Inferior parietal cortex (tissue), 1 donor: ENCODE data around the gene ANKRD34B.

Source experiments
- DNase-seq: peaks from one replicate; pipeline ENCODE4 v3.0.0-alpha.2; 2016; ENCODE audit errors: extremely low spot score

The ANKRD34B gene

DNA sequence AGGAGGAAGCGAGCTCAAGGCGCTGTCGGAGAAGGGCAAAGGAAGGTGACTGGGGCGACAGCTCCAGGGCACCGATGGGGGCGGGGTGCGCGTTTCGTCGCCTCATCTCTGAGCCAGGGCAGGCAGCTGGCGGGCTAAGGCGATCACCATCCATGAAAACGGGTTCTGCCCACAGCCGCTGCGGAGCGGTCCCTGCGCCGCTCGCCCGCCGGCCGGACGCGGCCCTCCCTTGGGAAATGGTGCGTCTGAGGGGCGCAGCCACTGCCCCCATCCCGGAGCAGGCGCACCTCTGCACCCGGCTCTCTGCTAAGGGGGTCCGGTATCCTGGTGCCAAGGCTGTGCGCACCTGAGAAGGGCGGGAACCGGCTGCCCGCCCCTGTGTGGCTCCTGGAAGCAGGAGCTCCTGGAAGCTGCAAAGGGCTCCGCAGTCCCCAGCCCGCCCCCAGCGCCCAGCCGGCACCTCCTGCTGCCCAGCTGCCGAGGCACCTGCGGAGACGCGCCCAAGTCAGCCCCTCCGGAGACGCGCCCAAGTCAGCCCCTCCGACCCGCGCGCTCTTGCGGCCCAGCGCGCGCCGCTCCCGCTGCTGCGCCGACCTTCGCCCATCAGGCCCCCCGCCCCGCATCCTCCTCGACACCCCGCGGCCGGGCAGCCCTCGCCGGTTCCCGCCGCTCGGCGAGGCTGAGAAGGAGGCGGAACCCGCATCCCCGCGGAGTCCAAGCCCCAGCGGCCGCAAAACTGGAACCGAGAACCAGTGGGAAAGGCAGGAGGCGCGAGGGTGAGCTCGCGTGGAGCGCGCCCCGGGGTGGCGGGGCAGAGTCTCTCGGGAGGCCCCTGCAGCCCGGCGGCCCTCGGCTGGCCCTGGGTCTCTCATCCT is 757 bp downstream of the ANKRD34B start:
- no peak for DNase-seq

DNA sequence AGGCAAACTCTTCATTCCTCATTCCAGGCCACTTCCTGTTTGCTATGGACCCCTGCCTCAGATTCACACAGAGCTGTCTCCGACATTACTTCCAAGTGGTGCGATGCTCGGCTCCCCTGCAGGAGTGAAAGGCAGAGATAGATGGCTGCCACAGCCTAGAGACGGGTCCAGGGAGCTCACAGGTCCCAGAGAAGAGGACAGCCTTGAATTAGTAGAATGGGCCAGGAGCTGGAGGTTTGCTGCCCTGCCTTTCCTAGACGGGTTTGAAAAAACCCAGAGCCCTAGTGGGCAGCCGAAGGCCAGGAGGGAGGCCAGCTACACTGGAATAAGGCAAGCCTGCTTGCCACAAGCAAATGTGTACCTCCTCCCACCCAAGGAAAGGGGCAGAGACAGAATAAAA is 1.8 kb downstream of the ANKRD34B start:
- no peak for DNase-seq

DNA sequence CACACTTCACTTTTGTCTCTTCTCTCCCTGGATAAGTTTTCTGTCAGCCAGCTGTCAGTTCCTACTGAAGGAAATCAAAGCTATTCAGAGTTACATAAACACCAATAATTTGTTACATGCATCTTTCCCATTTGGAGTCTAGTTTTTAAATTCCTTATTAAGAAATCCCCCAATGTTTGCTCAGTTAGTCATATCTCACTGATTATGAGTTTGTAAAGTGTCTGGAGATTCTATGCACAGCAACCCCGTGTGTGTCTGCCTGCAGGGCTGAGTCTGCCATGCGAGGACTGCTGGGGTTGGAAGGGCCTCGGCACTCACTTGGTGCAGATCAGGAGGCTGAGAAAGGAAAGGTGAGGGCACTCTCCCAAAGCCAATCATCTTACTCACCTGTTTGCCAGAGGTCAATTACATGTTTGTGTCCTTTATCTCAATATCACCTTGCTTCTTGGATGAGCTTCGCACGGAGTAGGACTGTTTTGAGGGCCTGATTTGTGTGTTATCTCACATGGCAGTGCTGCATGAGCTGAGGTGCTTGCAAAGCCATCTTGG is 3.3 kb downstream of the ANKRD34B start:
- DNase-seq = no peak

DNA sequence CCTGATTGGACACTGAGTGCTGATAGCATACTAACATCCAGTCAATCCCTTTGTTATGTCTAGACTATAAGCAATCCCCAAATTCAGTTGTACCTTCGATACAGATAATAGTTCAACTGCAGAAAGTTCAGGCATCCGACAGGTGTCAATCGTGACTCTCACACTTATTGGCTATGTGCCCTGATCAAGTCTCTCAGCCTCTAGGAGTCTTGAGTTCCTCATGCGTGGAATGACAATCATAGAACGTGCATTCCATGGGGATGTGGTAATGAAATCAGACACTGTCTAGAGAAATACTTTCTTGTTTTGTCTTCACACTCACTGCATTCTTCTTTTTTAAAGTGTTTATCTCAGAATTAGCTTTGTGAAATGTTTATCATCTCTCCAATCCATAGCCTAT is 4.8 kb downstream of the ANKRD34B start:
- DNase-seq = no peak

DNA sequence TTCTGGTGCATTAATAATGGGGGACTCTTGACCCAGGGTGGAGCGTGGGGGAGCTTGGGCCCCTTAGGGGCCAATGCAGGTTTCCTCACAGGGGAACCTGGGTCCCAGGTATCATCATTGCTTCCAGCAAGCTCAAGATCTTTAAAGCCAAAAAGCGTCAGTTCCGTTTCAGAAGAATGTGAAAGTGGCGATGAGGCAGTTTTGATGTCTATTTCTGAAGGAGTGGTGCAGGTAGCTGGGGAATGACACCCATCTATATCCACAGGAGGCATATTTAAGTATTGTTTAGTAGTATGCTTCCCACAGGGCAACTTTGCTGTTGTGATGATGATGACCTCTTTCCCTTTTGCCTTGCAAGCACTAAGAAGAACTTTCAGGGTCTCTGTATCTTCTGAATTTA is 10.8 kb downstream of the ANKRD34B start:
- no peak for DNase-seq

DNA sequence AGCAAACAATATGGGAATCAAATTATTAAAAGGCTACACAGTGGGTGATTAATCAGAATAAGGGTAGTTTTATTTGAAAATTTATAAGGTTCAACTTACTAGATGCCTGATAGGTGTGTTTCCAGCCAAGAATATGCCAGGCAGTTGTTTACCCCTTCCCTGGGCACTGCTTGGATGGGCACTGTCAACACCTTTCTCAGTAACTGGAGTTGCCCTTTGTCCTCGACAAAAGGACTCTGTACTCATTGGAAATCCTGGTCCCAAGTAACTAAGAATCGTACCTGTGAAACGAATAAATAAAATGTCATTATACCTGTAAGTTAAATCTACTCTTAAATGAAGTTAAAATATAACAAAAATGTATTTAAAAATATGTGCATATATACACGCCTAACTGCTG is 15.0 kb downstream of the ANKRD34B start:
- no peak for DNase-seq

DNA sequence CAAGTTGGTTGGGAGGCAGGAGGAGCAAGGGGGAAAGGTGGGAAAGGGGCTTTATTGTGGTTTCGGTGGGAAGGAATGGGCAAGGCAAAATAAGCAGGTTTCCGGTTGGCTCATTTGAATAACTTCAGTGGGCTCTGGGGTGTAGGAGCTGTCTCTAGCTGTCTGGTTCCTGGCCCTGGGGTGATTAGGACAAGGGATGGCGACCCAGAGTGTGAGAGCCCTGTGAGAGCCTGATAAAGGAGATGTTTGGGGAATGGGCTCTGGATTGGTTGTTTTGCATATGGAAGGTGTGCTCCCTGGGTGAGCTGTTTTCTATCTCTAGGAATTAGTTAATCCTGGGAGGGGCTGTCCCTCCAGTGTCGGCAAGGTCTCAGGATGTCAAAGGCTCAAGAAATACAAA is 15.4 kb downstream of the ANKRD34B start:
- DNase-seq = no peak

DNA sequence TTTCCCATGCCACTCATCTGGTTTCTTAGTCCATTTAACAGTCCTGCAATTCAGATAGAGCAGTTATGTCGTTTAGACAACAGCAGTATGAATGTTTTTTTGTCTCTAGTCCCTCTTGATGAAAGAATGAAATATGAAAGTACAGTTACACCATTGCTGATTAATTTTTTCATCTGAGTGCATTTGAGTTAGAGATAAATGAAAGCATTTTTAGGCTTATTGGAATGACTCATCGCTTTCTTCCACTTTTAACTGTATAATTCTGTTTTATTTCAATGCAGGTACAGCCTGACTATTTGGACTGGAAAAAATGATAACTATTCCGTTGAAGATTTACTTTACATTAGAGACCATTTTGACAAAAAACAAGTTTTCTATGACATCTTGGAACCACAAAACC is 28.7 kb downstream of the ANKRD34B start:
- DNase-seq = no peak

DNA sequence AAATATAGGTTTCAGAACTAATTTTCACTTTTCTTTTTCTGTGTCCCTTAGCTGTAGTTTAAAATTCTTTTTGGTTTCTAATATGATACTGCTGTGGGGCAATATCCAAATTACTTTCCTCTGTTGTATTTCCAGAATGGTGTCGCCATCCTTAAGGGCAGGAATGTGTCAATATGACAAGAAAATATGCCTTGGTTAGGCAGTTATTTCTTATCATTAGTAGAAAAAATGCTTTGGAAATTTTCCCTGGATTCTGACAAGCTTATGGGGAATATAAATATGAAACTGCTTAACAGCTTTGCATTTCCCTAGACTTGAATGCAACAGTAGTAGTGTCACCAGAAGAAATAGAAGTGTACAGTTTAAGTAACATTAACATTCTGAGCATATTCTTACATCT is 29.4 kb downstream of the ANKRD34B start:
- DNase-seq = no peak

DNA sequence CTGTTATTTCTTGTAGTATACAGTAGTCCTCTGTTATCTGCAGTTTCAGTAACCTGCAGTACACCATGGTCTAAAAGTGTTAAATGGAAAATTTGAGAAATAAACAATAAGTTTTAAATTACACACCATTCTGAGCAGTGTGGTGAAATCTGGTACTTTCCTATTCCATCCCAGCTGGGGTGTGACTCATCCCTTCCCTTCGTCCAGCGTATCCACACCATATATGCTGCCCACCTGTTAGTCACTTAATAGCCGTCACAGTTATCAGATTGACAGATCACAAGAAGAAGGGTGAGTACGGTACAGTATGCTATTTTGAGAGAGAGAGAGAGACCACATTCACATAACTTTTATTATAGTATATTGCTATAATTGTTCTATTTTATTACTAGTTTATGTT is 53.3 kb downstream of the ANKRD34B start:
- DNase-seq = no peak

DNA sequence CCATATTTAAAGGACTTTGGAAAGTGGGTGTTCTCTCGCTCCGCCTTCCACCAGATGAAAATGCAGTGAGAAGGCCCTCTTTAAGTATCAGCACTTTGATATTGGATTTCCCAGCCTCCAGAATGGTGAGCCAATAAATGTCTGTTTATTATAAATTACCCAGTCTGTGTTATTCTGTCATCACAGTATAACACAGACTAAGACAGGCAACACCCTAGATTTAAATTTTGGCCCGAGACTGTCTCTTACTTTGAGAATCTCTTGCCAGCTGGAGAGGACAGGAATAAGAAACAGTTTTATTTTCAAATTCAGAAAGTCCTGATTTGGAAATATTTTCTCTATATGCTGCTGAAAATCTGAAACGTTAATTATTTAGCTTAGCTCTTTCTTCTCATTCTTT is 60.7 kb downstream of the ANKRD34B start:
- DNase-seq = no peak

DNA sequence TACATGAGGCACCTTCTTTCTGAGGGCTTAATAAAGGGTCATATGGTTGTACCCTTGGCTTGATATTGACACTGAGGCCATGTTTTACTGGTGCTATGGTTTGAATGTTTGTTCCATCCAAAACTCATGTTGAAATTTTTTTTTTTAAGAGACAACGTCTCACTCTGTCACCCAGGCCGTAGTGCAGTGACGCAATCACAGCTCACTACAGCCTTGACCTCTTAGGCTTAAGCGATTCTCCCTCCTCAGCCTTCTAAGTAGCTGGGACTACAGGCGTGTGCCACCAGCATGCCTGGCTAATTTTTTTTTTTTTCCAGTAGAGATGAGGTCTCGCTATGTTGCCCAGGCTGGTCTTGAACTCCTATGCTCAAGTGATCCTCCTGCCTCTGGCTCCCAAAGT is 61.2 kb downstream of the ANKRD34B start:
- no peak for DNase-seq

DNA sequence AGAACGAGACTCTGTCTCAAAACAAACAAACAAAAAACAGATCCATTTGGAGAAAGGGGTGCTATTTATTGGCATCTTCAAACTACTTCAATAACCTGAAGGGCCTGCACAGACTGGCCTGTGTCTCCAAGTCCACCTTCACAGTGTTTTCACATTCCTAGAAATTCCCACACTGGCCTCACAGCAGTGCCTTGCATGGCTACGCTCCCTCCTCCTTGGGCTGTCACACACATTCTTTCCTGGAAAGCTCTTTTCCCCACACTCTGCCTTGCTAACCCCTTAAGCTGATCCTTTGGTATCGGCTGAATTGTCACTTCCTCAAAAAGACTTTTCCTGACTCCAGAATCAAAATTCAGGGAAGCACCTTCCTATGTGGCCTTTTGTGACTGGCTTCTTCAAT is 62.4 kb downstream of the ANKRD34B start:
- DNase-seq = no peak
